Measurements from ENCODE around the gene RGS1.
"Not testable (repeated sequence)": the region's sequence is repeated elsewhere in the genome, so short reads cannot be mapped to it uniquely, and the experiment has no call there.

RGS1 gene

GRCh38 chr1:192575499-192576189, at the start of gene RGS1:
Gene RGS1, plus strand, starts transcription at chr1:192575773. Its CDS starts 20 bp downstream, at chr1:192575793.
- Mint-ChIP-seq H3K4me3 (peak within 1 kb of the TSS; percentile 80), H3K4me1 (peaks cover 29% of the 10 kb centered on the region), H3K9me3 (peaks cover 2% of the 10 kb centered on the region)

GRCh38 chr1:192527111-192527795, 48.3 kb upstream of the RGS1 start:
- Mint-ChIP-seq H3K9me3 (no peaks in the 10 kb centered on the region), H3K27ac (no peak overlapping the region), H3K4me1 (peaks cover 35% of the 10 kb centered on the region), H3K27me3 (peaks cover 27% of the 10 kb centered on the region), H3K4me3 (no peak overlapping the region), H3K36me3 (no peaks in the 10 kb centered on the region)
- ATAC-seq: no peak

More at GRCh38 chr1:192575499-192576189, at the start of gene RGS1:
- peak; percentile 96 for ATAC-seq
- Mint-ChIP-seq H3K27me3 (no peaks in the 10 kb centered on the region), H3K27ac (peak within 1 kb of the TSS; percentile 85), H3K36me3 (peaks cover 30% of the 10 kb centered on the region)

GRCh38 chr1:192527950-192528349, 47.6 kb upstream of the RGS1 start:
- H3K27me3 Mint-ChIP-seq: peaks cover 27% of the 10 kb centered on the region
- no peak for ATAC-seq
- peaks cover 35% of the 10 kb centered on the region for H3K4me1 Mint-ChIP-seq
- no peak overlapping the region for H3K4me3 Mint-ChIP-seq
- H3K9me3 Mint-ChIP-seq: no peaks in the 10 kb centered on the region
- H3K36me3 Mint-ChIP-seq: no peaks in the 10 kb centered on the region
- H3K27ac Mint-ChIP-seq: no peak overlapping the region

GRCh38 chr1:192529031-192529755, 46.4 kb upstream of the RGS1 start:
- Mint-ChIP-seq H3K36me3 (no peaks in the 10 kb centered on the region), H3K27ac (no peak overlapping the region), H3K4me3 (peak overlapping the region; percentile 5), H3K9me3 (no peaks in the 10 kb centered on the region), H3K4me1 (peaks cover 33% of the 10 kb centered on the region), H3K27me3 (peaks cover 27% of the 10 kb centered on the region)
- no peak for ATAC-seq

GRCh38 chr1:192529811-192530210, 45.8 kb upstream of the RGS1 start:
- Mint-ChIP-seq H3K27ac (peak overlapping the region; percentile 6), H3K4me1 (peaks cover 28% of the 10 kb centered on the region), H3K36me3 (no peaks in the 10 kb centered on the region), H3K27me3 (peaks cover 27% of the 10 kb centered on the region), H3K9me3 (no peaks in the 10 kb centered on the region), H3K4me3 (peak overlapping the region; percentile 5)
- no peak for ATAC-seq

GRCh38 chr1:192530254-192530653, 45.3 kb upstream of the RGS1 start:
- peak; percentile 98 for ATAC-seq
- H3K4me1 Mint-ChIP-seq: peaks cover 28% of the 10 kb centered on the region
- peaks cover 26% of the 10 kb centered on the region for H3K27me3 Mint-ChIP-seq
- no peak overlapping the region for H3K4me3 Mint-ChIP-seq
- no peaks in the 10 kb centered on the region for H3K36me3 Mint-ChIP-seq
- H3K27ac Mint-ChIP-seq: peak overlapping the region; percentile 6
- H3K9me3 Mint-ChIP-seq: no peaks in the 10 kb centered on the region

- peaks cover 17% of the 10 kb centered on the region for H3K27me3 Mint-ChIP-seq
- not testable (repeated sequence) for H3K36me3 Mint-ChIP-seq, H3K4me3 Mint-ChIP-seq, H3K27ac Mint-ChIP-seq, H3K9me3 Mint-ChIP-seq
- H3K4me1 Mint-ChIP-seq: peaks cover 28% of the 10 kb centered on the region
- ATAC-seq: peak; percentile 54
These were observed 44.4 kb upstream of the RGS1 start for GRCh38 chr1:192531037-192531703.

GRCh38 chr1:192534666-192535065, 40.9 kb upstream of the RGS1 start:
- Mint-ChIP-seq H3K27ac (no peak overlapping the region), H3K4me1 (peaks cover 36% of the 10 kb centered on the region), H3K9me3 (no peaks in the 10 kb centered on the region), H3K4me3 (no peak overlapping the region), H3K27me3 (peaks cover 1% of the 10 kb centered on the region), H3K36me3 (no peaks in the 10 kb centered on the region)
- ATAC-seq: no peak

- H3K27me3 Mint-ChIP-seq: no peaks in the 10 kb centered on the region
- H3K4me3 Mint-ChIP-seq: no peak overlapping the region
- H3K36me3 Mint-ChIP-seq: no peaks in the 10 kb centered on the region
- no peaks in the 10 kb centered on the region for H3K9me3 Mint-ChIP-seq
- no peak overlapping the region for H3K27ac Mint-ChIP-seq
- no peak for ATAC-seq
- H3K4me1 Mint-ChIP-seq: peaks cover 35% of the 10 kb centered on the region
These were observed 39.5 kb upstream of the RGS1 start for GRCh38 chr1:192535916-192536664.

GRCh38 chr1:192538407-192539296, 36.9 kb upstream of the RGS1 start:
- peak; percentile 90 for ATAC-seq
- Mint-ChIP-seq H3K27ac (peak overlapping the region; percentile 66), H3K27me3 (no peaks in the 10 kb centered on the region), H3K9me3 (no peaks in the 10 kb centered on the region), H3K4me1 (peaks cover 33% of the 10 kb centered on the region), H3K36me3 (no peaks in the 10 kb centered on the region), H3K4me3 (peak overlapping the region; percentile 31)

GRCh38 chr1:192539297-192540092, 36.1 kb upstream of the RGS1 start:
- no peaks in the 10 kb centered on the region for H3K27me3 Mint-ChIP-seq
- no peak overlapping the region for H3K4me3 Mint-ChIP-seq
- H3K4me1 Mint-ChIP-seq: peaks cover 36% of the 10 kb centered on the region
- H3K9me3 Mint-ChIP-seq: no peaks in the 10 kb centered on the region
- no peak for ATAC-seq
- no peaks in the 10 kb centered on the region for H3K36me3 Mint-ChIP-seq
- H3K27ac Mint-ChIP-seq: peak overlapping the region; percentile 66

- H3K4me1 Mint-ChIP-seq: peaks cover 45% of the 10 kb centered on the region
- no peaks in the 10 kb centered on the region for H3K36me3 Mint-ChIP-seq
- no peak overlapping the region for H3K4me3 Mint-ChIP-seq
- H3K27me3 Mint-ChIP-seq: no peaks in the 10 kb centered on the region
- ATAC-seq: no peak
- H3K9me3 Mint-ChIP-seq: no peaks in the 10 kb centered on the region
- H3K27ac Mint-ChIP-seq: no peak overlapping the region
These were observed 32.1 kb upstream of the RGS1 start for GRCh38 chr1:192543445-192543844.

- Mint-ChIP-seq H3K27ac (peak overlapping the region; percentile 60), H3K4me1 (peaks cover 34% of the 10 kb centered on the region), H3K36me3 (no peaks in the 10 kb centered on the region), H3K27me3 (no peaks in the 10 kb centered on the region), H3K4me3 (peak overlapping the region; percentile 74), H3K9me3 (no peaks in the 10 kb centered on the region)
- peak; percentile 75 for ATAC-seq
These were observed 29.6 kb upstream of the RGS1 start for GRCh38 chr1:192545896-192546521.
